Astrocyte of the spinal cord (primary cell): ENCODE results near the gene IMPA2.

Experiments used
- DNase-seq: peaks from one replicate; pipeline ENCODE4 v3.0.0; 2011; ENCODE audit warnings: low read depth, low spot score
- H3K4me3 ChIP-seq: 2 replicates; pipeline ENCODE4 v1.5.1; 2011; ENCODE audit warnings: low read depth, mild to moderate bottlenecking, low read length, moderate library complexity
- in situ Hi-C: cut with HindIII; loops from 2 replicates; pipeline ENCODE4 v1.10.0; 2017; ENCODE audit warnings: low sequenced_read_pairs
- TF ChIP-seq, protein P1 (sequence below): IDR thresholded peaks from 2 replicates; pipeline ENCODE4 v1.5.1; 2012; ENCODE audit warnings: low read depth, mild to moderate bottlenecking, low read length, inconsistent platforms

The IMPA2 gene

DNA sequence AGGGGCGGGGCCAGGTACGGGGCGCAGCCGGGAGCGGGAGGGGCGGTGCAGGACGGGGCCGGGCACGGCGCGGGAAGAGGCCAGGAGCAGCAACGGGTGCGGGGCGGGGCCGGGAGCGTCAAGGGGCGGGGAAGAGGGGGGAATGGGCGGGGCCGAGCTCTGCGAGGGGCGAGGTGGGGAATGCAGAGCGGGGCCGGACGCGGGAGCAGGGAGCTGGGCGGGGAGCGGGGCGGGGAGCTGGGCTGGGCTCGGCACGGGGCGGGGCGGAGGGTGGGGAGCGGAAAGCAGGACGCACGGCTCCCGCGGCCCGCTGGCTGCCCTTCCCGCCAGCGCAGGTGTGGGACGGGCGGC lies at the start of gene IMPA2:
Gene IMPA2 (plus strand): TSS at position 316 of the 351 bp plus-strand sequence. CDS start 163 bp downstream, outside the sequence.
- TF ChIP-seq, protein P1, sequence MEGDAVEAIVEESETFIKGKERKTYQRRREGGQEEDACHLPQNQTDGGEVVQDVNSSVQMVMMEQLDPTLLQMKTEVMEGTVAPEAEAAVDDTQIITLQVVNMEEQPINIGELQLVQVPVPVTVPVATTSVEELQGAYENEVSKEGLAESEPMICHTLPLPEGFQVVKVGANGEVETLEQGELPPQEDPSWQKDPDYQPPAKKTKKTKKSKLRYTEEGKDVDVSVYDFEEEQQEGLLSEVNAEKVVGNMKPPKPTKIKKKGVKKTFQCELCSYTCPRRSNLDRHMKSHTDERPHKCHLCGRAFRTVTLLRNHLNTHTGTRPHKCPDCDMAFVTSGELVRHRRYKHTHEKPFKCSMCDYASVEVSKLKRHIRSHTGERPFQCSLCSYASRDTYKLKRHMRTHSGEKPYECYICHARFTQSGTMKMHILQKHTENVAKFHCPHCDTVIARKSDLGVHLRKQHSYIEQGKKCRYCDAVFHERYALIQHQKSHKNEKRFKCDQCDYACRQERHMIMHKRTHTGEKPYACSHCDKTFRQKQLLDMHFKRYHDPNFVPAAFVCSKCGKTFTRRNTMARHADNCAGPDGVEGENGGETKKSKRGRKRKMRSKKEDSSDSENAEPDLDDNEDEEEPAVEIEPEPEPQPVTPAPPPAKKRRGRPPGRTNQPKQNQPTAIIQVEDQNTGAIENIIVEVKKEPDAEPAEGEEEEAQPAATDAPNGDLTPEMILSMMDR = no peak
- peak within 1 kb of the TSS; percentile 47 for H3K4me3 ChIP-seq
- no peak for DNase-seq
- in situ Hi-C loops = no loop called here

DNA sequence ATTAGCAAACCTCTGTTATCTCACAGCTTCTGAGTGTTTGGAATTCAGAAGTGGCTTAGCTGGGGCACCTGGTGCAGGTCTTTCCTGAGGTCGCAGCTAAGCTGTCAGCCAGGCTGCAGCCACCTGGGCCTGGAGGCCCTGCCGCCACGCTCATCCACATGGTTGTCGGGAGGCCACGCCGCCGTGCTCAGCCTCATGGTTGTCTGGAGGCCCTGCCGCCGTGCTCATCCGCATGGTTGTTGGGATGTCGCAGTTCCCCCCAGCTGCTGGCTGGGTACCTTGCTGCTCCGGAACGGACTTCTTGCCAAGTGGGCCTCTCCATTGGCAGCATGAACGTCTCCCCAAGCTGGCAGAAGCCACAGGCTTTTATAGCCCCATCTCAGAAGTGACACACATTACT lies 48.9 kb upstream of the IMPA2 start:
- TF ChIP-seq, protein P1 = no peak
- no peak overlapping the region for H3K4me3 ChIP-seq
- in situ Hi-C loops = no loop called here
- DNase-seq = no peak

DNA sequence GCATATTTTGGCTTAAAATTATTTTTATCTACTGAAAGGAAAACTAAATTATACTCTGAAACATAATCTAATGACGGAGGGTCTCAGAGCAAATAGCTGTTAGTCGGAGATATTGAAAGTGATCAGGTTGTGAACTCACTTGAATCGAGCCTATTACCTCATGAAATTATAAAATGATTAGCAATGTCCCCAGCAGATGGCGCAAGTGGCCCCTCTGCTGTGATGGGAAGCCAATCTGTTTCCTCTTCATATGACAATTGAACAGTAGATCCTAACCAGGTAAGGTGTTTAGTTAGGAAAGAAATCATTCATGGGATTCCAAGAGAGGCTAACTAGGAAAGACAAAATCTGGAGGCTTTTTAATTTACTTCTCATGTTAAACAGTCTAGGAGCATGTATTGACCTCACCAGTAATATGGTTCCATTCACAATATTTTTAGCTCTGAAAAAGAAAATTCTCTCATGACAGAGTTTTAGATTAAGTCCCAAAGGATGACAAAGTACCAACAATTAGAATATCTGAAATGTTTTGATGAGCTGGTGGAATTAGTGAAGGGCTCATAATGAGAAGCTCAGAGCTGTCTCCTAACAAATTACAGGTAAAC lies 43.3 kb upstream of the IMPA2 start:
- TF ChIP-seq, protein P1 = peak; percentile 71
- in situ Hi-C loops = no loop called here

DNA sequence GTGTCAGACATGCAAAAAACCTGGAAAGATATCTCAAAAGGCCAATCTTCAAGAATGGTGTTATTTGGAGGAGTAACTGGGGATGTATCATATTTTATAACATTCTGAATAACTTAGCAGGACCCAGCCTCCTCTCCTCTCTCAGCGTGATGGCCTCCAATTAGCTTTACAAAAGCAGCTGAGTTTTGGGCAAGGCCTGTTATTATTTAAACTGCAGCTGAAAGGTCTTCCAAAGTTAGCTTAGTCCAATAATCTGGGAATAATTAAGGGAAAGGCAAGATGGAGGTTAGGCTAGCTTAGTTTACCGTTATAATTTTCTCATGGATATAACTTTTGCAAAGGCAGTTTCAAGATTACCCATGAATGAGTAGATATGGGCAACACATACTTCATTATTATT lies 40.4 kb upstream of the IMPA2 start:
- no peak overlapping the region for H3K4me3 ChIP-seq
- TF ChIP-seq, protein P1 = no peak
- in situ Hi-C loops = no loop called here
- no peak for DNase-seq

More for the DNA sequence above, 43.3 kb upstream of the IMPA2 start:
- H3K4me3 ChIP-seq = no peak overlapping the region
- peak; percentile 72 for DNase-seq

DNA sequence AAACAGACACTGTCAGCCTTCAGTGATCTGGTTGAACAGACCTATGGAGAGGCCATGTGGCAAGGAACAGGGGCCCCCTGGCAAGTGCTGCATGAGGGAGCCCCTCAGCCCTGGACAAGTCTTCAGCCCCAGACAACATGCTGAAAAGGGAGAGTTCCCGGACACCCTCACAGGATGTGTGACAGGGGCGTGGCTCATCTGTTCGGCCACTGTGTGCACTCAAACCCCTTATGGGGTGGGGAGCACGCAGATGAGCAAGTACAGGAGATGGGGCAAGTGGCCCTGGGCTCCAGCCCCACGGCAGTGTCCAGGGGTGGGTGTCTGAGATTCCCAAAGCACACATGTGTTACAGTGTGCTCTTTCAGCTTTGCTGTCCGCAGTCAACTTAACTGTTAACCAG lies 37.8 kb upstream of the IMPA2 start:
- in situ Hi-C loops = no loop called here

DNA sequence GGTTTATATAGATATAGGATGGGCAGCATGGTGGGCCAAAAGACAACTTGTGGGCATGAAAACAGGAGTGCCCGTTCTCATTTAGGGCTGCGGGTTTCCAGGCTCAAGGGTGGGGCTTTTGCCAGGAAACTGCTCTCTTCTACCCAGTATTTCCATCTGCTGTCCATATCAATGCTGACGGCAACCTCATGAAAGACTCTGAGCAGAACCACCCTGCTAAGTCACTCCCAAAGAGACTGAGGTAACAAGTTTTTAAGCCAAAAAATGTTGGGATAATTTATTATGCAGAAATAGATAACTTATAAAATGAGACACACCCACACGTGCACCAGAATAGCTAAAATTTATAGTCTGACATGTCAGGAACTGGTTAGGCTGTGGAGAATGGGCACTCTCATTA lies 37.1 kb upstream of the IMPA2 start:
- TF ChIP-seq, protein P1 = no peak
- no peak overlapping the region for H3K4me3 ChIP-seq
- in situ Hi-C loops = no loop called here
- no peak for DNase-seq

More for the DNA sequence above, 37.8 kb upstream of the IMPA2 start:
- H3K4me3 ChIP-seq = no peak overlapping the region
- TF ChIP-seq, protein P1 = no peak
- no peak for DNase-seq
